ENCODE measurements around the gene PDGFA.

The PDGFA gene

GRCh38 chr7:457814-458510, 61.7 kb downstream of the PDGFA start:
- Histone ChIP-seq H3K36me3 (ENCODE audit: insufficient read depth, insufficient read length, low read length) (no peaks in the 10 kb centered on the region), H3K9me3 (ENCODE audit: insufficient read depth, low read length) (no peaks in the 10 kb centered on the region; the same call in 1 of the 2 replicates), H3K4me3 (ENCODE audit: insufficient read length, low read depth) (no peak overlapping the region), H3K27me3 (ENCODE audit: insufficient read depth, insufficient read length) (peaks cover 12% of the 10 kb centered on the region), H3K9ac (ENCODE audit: insufficient read length, low read depth) (peak overlapping the region; percentile 4), H3K4me1 (ENCODE audit: insufficient read depth, insufficient read length) (peaks cover 34% of the 10 kb centered on the region)
- TF ChIP-seq ZNF274 (IDR thresholded peaks at IDR 0.05; ENCODE audit: low read depth, low read length) (no peak), YY1 (IDR thresholded peaks at IDR 0.05; ENCODE audit: insufficient read depth, insufficient read length) (no peak), SUZ12 (IDR thresholded peaks at IDR 0.05; ENCODE audit: extremely low read depth, insufficient read depth, insufficient read length) (no peak)
- no peak for DNase-seq (ENCODE audit: low read depth, low spot score)

- no peak for TF ChIP-seq ZNF274 (IDR thresholded peaks at IDR 0.05; ENCODE audit: low read depth, low read length)
- TF ChIP-seq YY1 (IDR thresholded peaks at IDR 0.05; ENCODE audit: insufficient read depth, insufficient read length), result no peak
- no peak for TF ChIP-seq SUZ12 (IDR thresholded peaks at IDR 0.05; ENCODE audit: extremely low read depth, insufficient read depth, insufficient read length)
- Histone ChIP-seq H3K9me3 (ENCODE audit: insufficient read depth, low read length) (no peaks in the 10 kb centered on the region; the same call in 1 of the 2 replicates), H3K4me3 (ENCODE audit: insufficient read length, low read depth) (no peak overlapping the region), H3K27me3 (ENCODE audit: insufficient read depth, insufficient read length) (peaks cover 20% of the 10 kb centered on the region), H3K36me3 (ENCODE audit: insufficient read depth, insufficient read length, low read length) (no peaks in the 10 kb centered on the region), H3K4me1 (ENCODE audit: insufficient read depth, insufficient read length) (peaks cover 25% of the 10 kb centered on the region), H3K9ac (ENCODE audit: insufficient read length, low read depth) (peak overlapping the region; percentile 26)
- DNase-seq (ENCODE audit: low read depth, low spot score), result no peak
These were observed 64.3 kb downstream of the PDGFA start for GRCh38 chr7:455110-455928.

- Histone ChIP-seq H3K9ac (ENCODE audit: insufficient read length, low read depth) (no peak overlapping the region), H3K9me3 (ENCODE audit: insufficient read depth, low read length) (no peaks in the 10 kb centered on the region; the same call in 1 of the 2 replicates), H3K4me1 (ENCODE audit: insufficient read depth, insufficient read length) (peaks cover 19% of the 10 kb centered on the region), H3K36me3 (ENCODE audit: insufficient read depth, insufficient read length, low read length) (no peaks in the 10 kb centered on the region), H3K4me3 (ENCODE audit: insufficient read length, low read depth) (no peak overlapping the region), H3K27me3 (ENCODE audit: insufficient read depth, insufficient read length) (peaks cover 19% of the 10 kb centered on the region)
- TF ChIP-seq YY1 (IDR thresholded peaks at IDR 0.05; ENCODE audit: insufficient read depth, insufficient read length), result no peak
- DNase-seq (ENCODE audit: low read depth, low spot score), result no peak
These were observed 65.1 kb downstream of the PDGFA start for GRCh38 chr7:454356-455109.

- TF ChIP-seq ZNF274 (IDR thresholded peaks at IDR 0.05; ENCODE audit: low read depth, low read length) (no peak), SUZ12 (IDR thresholded peaks at IDR 0.05; ENCODE audit: extremely low read depth, insufficient read depth, insufficient read length) (no peak), YY1 (IDR thresholded peaks at IDR 0.05; ENCODE audit: insufficient read depth, insufficient read length) (no peak)
- peak overlapping the region; percentile 36 for H3K9ac ChIP-seq (ENCODE audit: insufficient read length, low read depth)
- no peak for DNase-seq (ENCODE audit: low read depth, low spot score)
- H3K4me1 ChIP-seq (ENCODE audit: insufficient read depth, insufficient read length), result peaks cover 21% of the 10 kb centered on the region
- H3K4me3 ChIP-seq (ENCODE audit: insufficient read length, low read depth), result no peak overlapping the region
- peaks cover 17% of the 10 kb centered on the region for H3K27me3 ChIP-seq (ENCODE audit: insufficient read depth, insufficient read length)
- H3K36me3 ChIP-seq (ENCODE audit: insufficient read depth, insufficient read length, low read length), result no peaks in the 10 kb centered on the region
- H3K9me3 ChIP-seq (ENCODE audit: insufficient read depth, low read length), result no peaks in the 10 kb centered on the region
These were observed 65.9 kb downstream of the PDGFA start for GRCh38 chr7:453597-454306.

- H3K4me3 ChIP-seq (ENCODE audit: insufficient read length, low read depth), result peak overlapping the region; percentile 48
- H3K4me1 ChIP-seq (ENCODE audit: insufficient read depth, insufficient read length), result peaks cover 21% of the 10 kb centered on the region
- H3K27me3 ChIP-seq (ENCODE audit: insufficient read depth, insufficient read length), result peaks cover 17% of the 10 kb centered on the region
- no peak for DNase-seq (ENCODE audit: low read depth, low spot score)
- H3K9me3 ChIP-seq (ENCODE audit: insufficient read depth, low read length), result no peaks in the 10 kb centered on the region
- H3K36me3 ChIP-seq (ENCODE audit: insufficient read depth, insufficient read length, low read length), result no peaks in the 10 kb centered on the region
- H3K9ac ChIP-seq (ENCODE audit: insufficient read length, low read depth), result peak overlapping the region; percentile 80
- TF ChIP-seq SUZ12 (IDR thresholded peaks at IDR 0.05; ENCODE audit: extremely low read depth, insufficient read depth, insufficient read length) (no peak), YY1 (IDR thresholded peaks at IDR 0.05; ENCODE audit: insufficient read depth, insufficient read length) (no peak), ZNF274 (IDR thresholded peaks at IDR 0.05; ENCODE audit: low read depth, low read length) (no peak)
These were observed 66.7 kb downstream of the PDGFA start for GRCh38 chr7:452791-453455.

- Histone ChIP-seq H3K27me3 (ENCODE audit: insufficient read depth, insufficient read length) (peaks cover 17% of the 10 kb centered on the region), H3K9me3 (ENCODE audit: insufficient read depth, low read length) (no peaks in the 10 kb centered on the region), H3K4me3 (ENCODE audit: insufficient read length, low read depth) (peak overlapping the region; percentile 48), H3K36me3 (ENCODE audit: insufficient read depth, insufficient read length, low read length) (no peaks in the 10 kb centered on the region), H3K4me1 (ENCODE audit: insufficient read depth, insufficient read length) (peaks cover 21% of the 10 kb centered on the region), H3K9ac (ENCODE audit: insufficient read length, low read depth) (peak overlapping the region; percentile 80)
- no peak for TF ChIP-seq SUZ12 (IDR thresholded peaks at IDR 0.05; ENCODE audit: extremely low read depth, insufficient read depth, insufficient read length)
- no peak for DNase-seq (ENCODE audit: low read depth, low spot score)
These were observed 67.4 kb downstream of the PDGFA start for GRCh38 chr7:452226-452751.

Data from NT2/D1 (cell line).